ENCODE data around the gene CCDC88C.

CCDC88C gene

GRCh38 chr14:91290986-91291385 lies 126.6 kb downstream of the CCDC88C start:
- H3K4me3 ChIP-seq (ENCODE audit: control insufficient read depth, low read depth, low read length) = no peak overlapping the region
- no peak for DNase-seq (ENCODE audit: low read depth)
- TF ChIP-seq CTCF (IDR thresholded peaks at IDR 0.05; ENCODE audit: control insufficient read depth, insufficient read depth, low read depth, low read length, missing control alignments) = no peak

GRCh38 chr14:91289464-91289863 lies 128.2 kb downstream of the CCDC88C start:
- DNase-seq (ENCODE audit: low read depth) = no peak
- no peak for TF ChIP-seq CTCF (IDR thresholded peaks at IDR 0.05; ENCODE audit: control insufficient read depth, insufficient read depth, low read depth, low read length, missing control alignments)
- no peak overlapping the region for H3K4me3 ChIP-seq (ENCODE audit: control insufficient read depth, low read depth, low read length)

GRCh38 chr14:91288876-91289275 lies 128.7 kb downstream of the CCDC88C start:
- no peak for DNase-seq (ENCODE audit: low read depth)
- no peak overlapping the region for H3K4me3 ChIP-seq (ENCODE audit: control insufficient read depth, low read depth, low read length)
- no peak for TF ChIP-seq CTCF (IDR thresholded peaks at IDR 0.05; ENCODE audit: control insufficient read depth, insufficient read depth, low read depth, low read length, missing control alignments)

GRCh38 chr14:91286530-91286937 lies 131.1 kb downstream of the CCDC88C start:
- TF ChIP-seq CTCF (IDR thresholded peaks at IDR 0.05; ENCODE audit: control insufficient read depth, insufficient read depth, low read depth, low read length, missing control alignments) = peak; percentile 82
- DNase-seq (ENCODE audit: low read depth) = no peak

GRCh38 chr14:91284791-91285548 lies 132.7 kb downstream of the CCDC88C start:
- DNase-seq (ENCODE audit: low read depth) = peak; percentile 75
- no peak overlapping the region for H3K4me3 ChIP-seq (ENCODE audit: control insufficient read depth, low read depth, low read length)
- no peak for TF ChIP-seq CTCF (IDR thresholded peaks at IDR 0.05; ENCODE audit: control insufficient read depth, insufficient read depth, low read depth, low read length, missing control alignments)

More at GRCh38 chr14:91286530-91286937, 131.1 kb downstream of the CCDC88C start:
- H3K4me3 ChIP-seq (ENCODE audit: control insufficient read depth, low read depth, low read length) = no peak overlapping the region

- DNase-seq (ENCODE audit: low read depth) = peak; percentile 74
- no peak overlapping the region for H3K4me3 ChIP-seq (ENCODE audit: control insufficient read depth, low read depth, low read length)
Measured at GRCh38 chr14:91284146-91284790, 133.4 kb downstream of the CCDC88C start.

More at GRCh38 chr14:91284146-91284790, 133.4 kb downstream of the CCDC88C start:
- TF ChIP-seq CTCF (IDR thresholded peaks at IDR 0.05; ENCODE audit: control insufficient read depth, insufficient read depth, low read depth, low read length, missing control alignments) = no peak

Data from AG09309 (cell line).